Activated T-cell treated with anti-CD3 and anti-CD28 coated beads, Interleukin-2, amount 50 U/mL, for 48 hours (primary cell): Measurements from ENCODE around the gene RNF40.

Source experiments
- DNase-seq, 2 experiments: peaks; one replicate each; pipeline ENCODE4 v3.0.0-alpha.2; 2020

The RNF40 gene

GRCh38 chr16:30821891-30822290 lies 59.8 kb downstream of the RNF40 start:
- no peak for DNase-seq
